Hematopoietic multipotent progenitor cell treated with erythropoietin and hydrocortisone succinate and interleukin-3 and kit ligand, for 6 days (in vitro differentiated cells): ENCODE measurements around the gene FBXO33.
"Not testable (repeated sequence)": the region's sequence is repeated elsewhere in the genome, so short reads cannot be mapped to it uniquely, and the experiment has no call there.

Experiments used
- DNase-seq: peaks from one replicate; pipeline ENCODE4 v3.0.0-alpha.2; 2015

Gene FBXO33

DNA sequence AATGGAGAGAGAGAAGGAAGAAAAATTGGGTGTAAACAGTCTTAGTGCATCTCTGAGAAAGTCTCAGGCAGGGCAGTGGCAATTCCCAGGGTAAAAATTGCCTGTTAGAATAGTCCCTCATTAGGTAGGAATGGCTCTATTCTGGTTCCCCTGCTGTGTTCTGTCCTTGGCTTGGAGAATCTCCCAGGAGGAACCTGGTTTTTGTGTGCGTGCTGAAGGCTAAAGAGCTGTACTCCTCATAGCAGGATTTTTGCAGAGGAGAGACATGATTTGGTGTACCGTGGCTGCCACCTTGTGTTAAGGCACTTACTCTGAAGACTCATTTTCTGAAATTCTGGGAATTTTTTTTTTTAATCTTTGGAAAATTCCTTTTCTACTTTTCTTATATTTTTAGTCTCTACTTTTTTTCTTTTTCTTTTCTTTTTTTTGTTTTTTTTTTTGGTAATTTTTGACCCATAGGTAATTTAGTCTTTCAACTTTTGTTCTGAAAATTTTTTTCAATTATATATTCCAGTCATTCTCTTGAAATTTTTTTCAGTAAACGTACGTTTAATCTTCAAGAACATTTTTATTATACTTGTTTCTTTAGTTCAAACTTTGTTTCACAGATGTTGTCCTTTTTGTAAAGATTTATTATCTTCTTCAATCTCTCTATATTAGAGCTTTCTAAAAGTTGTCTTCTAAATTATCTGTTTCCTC, 63.8 kb downstream of the FBXO33 start:
- peak; percentile 76 for DNase-seq

GRCh38 chr14:39367387-39367751, 64.9 kb downstream of the FBXO33 start:
- DNase-seq, result no peak

DNA sequence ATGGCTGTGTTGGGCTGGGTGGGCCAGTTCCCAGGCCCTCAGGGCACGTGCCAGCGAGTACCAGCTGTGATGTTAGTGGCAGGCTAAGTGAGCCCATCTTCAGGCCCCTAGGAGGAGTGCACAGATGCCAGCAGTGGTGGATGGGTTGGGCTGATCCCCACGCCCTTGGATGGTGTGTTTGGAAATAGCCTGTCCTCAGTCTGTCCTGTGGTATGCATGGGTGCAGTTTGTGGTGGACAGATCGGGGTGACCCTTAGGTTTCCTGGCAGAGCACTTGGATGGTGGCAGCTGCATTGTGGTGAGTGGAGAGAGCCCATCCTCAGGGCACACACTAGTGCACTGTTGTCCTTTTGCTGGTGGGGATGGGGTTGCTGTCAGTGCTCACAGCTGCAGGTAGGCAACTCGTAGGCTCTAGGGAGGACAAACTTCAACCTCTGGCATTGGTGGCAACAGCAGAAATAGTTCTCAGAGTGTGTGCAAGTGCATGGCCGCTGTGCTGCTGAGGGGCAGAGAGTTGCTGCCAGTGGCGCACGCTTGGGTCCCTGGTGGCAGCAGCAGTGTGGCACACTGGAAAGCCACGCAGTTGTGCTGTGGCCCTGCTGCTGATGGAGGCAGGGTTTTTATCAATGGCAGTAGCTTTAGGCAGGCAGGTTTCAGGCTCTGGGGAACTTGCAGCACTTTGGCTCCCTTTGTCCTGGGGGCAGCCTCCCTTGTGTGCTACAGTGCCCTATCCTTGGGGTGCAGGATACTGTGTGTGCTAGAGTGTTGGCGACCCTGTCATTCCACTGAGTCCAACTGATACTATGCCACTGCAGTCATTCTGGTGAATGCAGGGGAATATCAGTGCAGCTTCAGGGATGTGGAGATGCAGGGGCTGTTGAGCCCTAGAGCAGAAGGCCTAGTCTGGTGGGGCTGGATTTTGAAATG, 65.5 kb downstream of the FBXO33 start:
- DNase-seq, result no peak

DNA sequence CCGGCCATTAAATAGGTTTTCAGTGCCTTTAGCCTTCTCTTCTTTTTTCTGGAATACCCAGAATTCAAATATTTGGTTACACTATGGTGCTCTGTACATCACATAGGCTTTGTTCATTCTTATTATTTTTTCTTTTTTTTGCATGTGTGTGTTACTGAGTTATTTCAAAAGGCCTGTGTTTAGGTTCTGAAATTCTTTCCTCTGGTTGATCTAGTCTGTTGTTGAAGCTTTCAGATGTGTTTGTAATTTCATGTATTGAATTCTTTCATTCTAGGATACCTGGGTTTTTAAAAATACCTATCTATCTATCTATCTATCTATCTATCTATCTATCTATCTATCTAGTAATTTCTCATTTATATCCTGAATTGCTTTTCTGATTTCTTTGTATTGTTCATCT, 66.9 kb downstream of the FBXO33 start:
- no peak for DNase-seq

GRCh38 chr14:39364509-39364908, 67.7 kb downstream of the FBXO33 start:
- DNase-seq, result no peak

- not testable (repeated sequence) for DNase-seq
Measured at GRCh38 chr14:39361556-39361955, 70.7 kb downstream of the FBXO33 start.

DNA sequence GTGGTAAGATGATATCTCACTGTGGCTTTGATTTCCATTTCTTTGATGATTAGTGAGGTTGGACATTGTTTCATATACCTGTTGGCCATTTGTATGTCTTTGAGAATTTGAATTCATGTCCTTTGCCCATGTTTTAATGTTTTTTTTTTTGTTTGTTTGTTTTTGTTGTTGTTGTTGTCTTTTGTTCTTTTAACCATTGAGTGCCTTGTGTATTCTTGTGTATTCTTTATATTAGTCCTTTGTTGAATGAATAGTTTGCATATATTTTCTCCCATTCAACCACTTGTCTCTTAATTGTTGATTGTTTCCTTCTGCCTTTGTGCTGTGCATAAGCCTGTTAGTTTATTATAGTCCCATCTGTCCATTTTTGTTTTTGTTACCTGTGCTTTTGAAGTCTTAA, 71.9 kb downstream of the FBXO33 start:
- no peak for DNase-seq

GRCh38 chr14:39359069-39359468, 73.2 kb downstream of the FBXO33 start:
- DNase-seq, result not testable (repeated sequence)

GRCh38 chr14:39351708-39352107, 80.5 kb downstream of the FBXO33 start:
- DNase-seq, result no peak

GRCh38 chr14:39350866-39351265, 81.4 kb downstream of the FBXO33 start:
- no peak for DNase-seq
